Prostate gland (tissue), 2 donors: Measurements from ENCODE around the gene ABI3BP. TPM values are rescaled to one million over a fixed set of nuclear protein-coding genes. Genes with fewer than 3 reads are reported as not detected.

Experiments used
- DNase-seq: peaks from one replicate; pipeline ENCODE4 v3.0.0-alpha.2; 2019; ENCODE audit warnings: low spot score
- H3K27ac ChIP-seq, 2 donors: fragments of 200-600 bp; sonication (generic); 2 replicates each; pipeline ENCODE4 v1.5.1; 2017 to 2019
- H3K27me3 ChIP-seq: fragments of 200-600 bp; sonication (generic); replicated peaks from 2 replicates; pipeline ENCODE4 v1.5.1; 2019; ENCODE audit not compliant: insufficient read depth
- H3K36me3 ChIP-seq, 2 donors: fragments of 200-600 bp; sonication (generic); 1 replicate in 1 of 2; 2 replicates in 1 of 2; pipeline versions ENCODE4 v1.5.1 to v1.8.1; 2017 to 2019
- H3K4me1 ChIP-seq: fragments of 200-600 bp; sonication (generic); replicated peaks from 2 replicates; pipeline ENCODE4 v1.5.1; 2019
- H3K4me3 ChIP-seq, 2 donors: fragments of 200-600 bp; sonication (generic); 2 replicates each; pipeline ENCODE4 v1.5.1; 2017 to 2019
- H3K9me3 ChIP-seq: fragments of 200-600 bp; sonication (generic); 2 replicates; pipeline ENCODE4 v1.5.1; 2017
- CTCF ChIP-seq, 4 experiments: fragments of 200-600 bp in 2 of 4; fragments of 450-650 bp in 2 of 4; sonication (generic) in 2 of 4; IDR thresholded peaks; 1 replicate in 3 of 4; 2 replicates in 1 of 4; pipeline ENCODE4 v1.5.1; 2016 to 2019; ENCODE audit warnings: antibody characterized with exemption in 4 of 4, mild to moderate bottlenecking in 2 of 4, moderate library complexity in 2 of 4
- POLR2A ChIP-seq: fragments of 450-650 bp; IDR thresholded peaks from one replicate; pipeline ENCODE4 v1.6.1; 2016; ENCODE audit warnings: antibody characterized with exemption, mild to moderate bottlenecking
- POLR2AphosphoS5 ChIP-seq: sonication (generic); formaldehyde crosslinking; IDR thresholded peaks from one replicate; pipeline ENCODE4 v1.6.1; 2017; ENCODE audit warnings: antibody characterized with exemption
- whole genome bisulfite sequencing: methylation state at CpG from one replicate; pipeline ENCODE4 v1.1.5; 2018; 5-methylcytosine and 5-hydroxymethylcytosine counted together
- intact Hi-C: fragments of 100-400 bp; cut with DNase I; formaldehyde crosslinking; loops from one replicate; pipeline ENCODE4 v1.14.2; 2022
- total RNA-seq, 2 donors: library from RNA; depleted of rRNA; stranded (reverse); fragments of >200 nt; gene quantifications; one replicate each; pipeline ENCODE4 v1.1.0, GENCODE V29; 2016

ABI3BP gene
- total RNA-seq, 2 donors from 2014 or later, result 15.3 to 16.6 TPM

DNA sequence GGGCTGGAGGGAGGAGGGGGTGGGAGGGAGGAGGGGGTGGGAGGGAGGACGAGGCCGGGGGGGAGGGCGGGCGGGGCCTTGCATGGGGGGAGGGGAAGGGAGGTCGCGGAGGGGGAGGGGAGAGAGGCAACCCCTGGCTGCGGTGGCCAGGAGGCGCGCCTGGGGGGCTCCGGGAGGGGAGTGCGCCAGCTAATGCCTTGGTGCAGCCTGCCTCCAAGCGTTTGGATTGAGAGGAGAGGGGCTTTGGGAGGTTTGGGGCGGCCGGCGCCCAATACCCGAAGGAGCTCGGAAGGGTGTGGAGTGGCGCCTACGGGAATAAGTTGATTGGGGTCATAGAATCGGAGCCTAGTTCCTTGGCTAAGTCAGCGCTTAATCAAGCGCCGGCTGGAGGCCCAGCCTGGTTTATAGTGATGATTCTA is 283.4 kb downstream of the ABI3BP start:
- Histone ChIP-seq H3K27me3 (no peaks in the 10 kb centered on the region), H3K4me3 (peak overlapping the region; percentile 83 to 85), H3K27ac (peak overlapping the region; percentile 94 to 98), H3K36me3 (no peaks in the 10 kb centered on the region), H3K4me1 (no peaks in the 10 kb centered on the region), H3K9me3 (no peaks in the 10 kb centered on the region)
- TF ChIP-seq POLR2AphosphoS5 (no peak), POLR2A (no peak)
- WGBS, result under 1% methylated on average over 23 of the region's 23 CpGs
- intact Hi-C loops, result loop anchor here (10.0 kb wide), 1 partner anchor 215 kb away; the partner anchor contains the start of gene TMEM45A
- DNase-seq, result peak; percentile 19

DNA sequence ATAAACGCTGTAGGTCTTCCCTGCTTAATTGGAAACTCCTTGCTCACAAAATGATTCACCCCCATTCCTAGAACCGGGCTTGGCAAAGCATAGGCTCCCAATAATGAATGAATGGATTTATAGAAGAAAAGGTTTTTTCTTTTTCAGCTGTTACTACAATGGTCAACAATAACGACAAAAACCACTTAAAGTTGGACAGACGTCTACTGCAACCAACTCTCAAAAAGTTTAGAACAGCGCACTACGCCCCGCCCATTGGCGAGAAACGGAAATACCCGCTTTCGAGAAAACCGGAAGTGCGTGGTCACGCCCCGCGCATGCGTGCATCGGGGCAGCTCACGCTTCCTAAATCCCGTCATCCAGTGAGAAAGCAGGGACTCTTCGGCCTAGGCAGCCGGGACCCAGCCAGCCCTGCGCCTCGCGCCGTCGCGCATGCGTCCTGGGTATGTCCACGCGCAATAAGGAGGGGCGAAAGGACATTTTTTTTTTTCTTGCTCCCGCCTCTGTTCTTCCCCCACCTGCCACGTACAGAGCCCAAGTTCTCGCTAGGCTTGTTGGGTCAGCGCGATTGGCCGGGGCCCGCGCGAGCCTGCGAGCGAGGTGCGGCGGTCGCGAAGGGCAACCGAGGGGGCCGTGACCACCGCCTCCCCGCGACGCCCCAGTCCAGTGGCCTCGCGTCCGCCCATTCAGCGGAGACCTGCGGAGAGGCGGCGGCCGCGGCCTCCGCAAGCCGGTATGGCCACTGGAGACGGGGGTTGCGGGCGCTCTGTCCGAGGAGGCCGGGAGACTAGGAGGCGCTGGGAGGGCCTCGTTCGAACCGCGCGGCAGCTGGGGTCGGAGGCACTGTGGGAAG is 284.0 kb downstream of the ABI3BP start, which contains the start of gene TFG:
Gene TFG (plus strand): TSS at position 506 of the 853 bp plus-strand sequence. CDS start 4,192 bp downstream, outside the sequence.
- no peaks in the 10 kb centered on the region for H3K27me3 ChIP-seq
- DNase-seq, result peak; percentile 95
- H3K4me1 ChIP-seq, result no peaks in the 10 kb centered on the region
- H3K4me3 ChIP-seq, result peak within 1 kb of the TSS; percentile 83 to 85
- H3K27ac ChIP-seq, result peak within 1 kb of the TSS; percentile 94 to 98
- intact Hi-C loops, result loop anchor here (10.0 kb wide), 1 partner anchor 214 kb away; the partner anchor contains the start of gene TMEM45A
- TF ChIP-seq POLR2AphosphoS5 (peak; percentile 99), CTCF (IDR thresholded peaks at IDR 0.05) (peak in 1 of 4 experiments; percentile 16), POLR2A (peak; percentile 78)
- no peaks in the 10 kb centered on the region for H3K9me3 ChIP-seq
- WGBS, result under 1% methylated on average over 69 of the region's 76 CpGs
- no peaks in the 10 kb centered on the region for H3K36me3 ChIP-seq

DNA sequence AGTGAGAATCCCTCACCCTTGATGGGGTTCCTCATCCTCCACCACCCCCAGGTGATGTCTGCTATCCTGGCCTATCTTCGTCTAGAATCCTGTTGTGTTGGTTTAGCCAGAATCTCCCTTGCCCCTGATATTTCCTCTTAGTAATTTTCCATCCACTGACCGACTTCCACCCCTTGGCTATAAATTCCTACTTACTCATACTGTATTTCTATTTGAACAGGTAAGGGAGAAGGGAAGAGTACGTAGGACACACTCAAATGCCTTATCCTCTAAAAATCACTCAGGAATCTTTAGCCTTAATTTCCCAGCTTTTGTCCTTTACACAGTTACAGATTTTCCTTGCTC is 284.6 kb downstream of the ABI3BP start:
- no peaks in the 10 kb centered on the region for H3K27me3 ChIP-seq
- H3K9me3 ChIP-seq, result no peaks in the 10 kb centered on the region
- TF ChIP-seq POLR2A (no peak), POLR2AphosphoS5 (no peak), CTCF (IDR thresholded peaks at IDR 0.05) (no peak)
- peak overlapping the region; percentile 94 to 98 for H3K27ac ChIP-seq
- intact Hi-C loops, result loop anchor here (10.0 kb wide), 1 partner anchor 214 kb away; the partner anchor contains the start of gene TMEM45A
- WGBS, result 84% methylated on average over 3 of the region's 3 CpGs
- H3K4me1 ChIP-seq, result no peaks in the 10 kb centered on the region
- H3K36me3 ChIP-seq, result no peaks in the 10 kb centered on the region
- no peak for DNase-seq
- peak overlapping the region; percentile 83 to 85 for H3K4me3 ChIP-seq

GRCh38 chr3:100706365-100706764 is 286.9 kb downstream of the ABI3BP start:
- DNase-seq, result no peak
- H3K27me3 ChIP-seq, result no peaks in the 10 kb centered on the region
- H3K27ac ChIP-seq, result no peak overlapping the region
- no peaks in the 10 kb centered on the region for H3K36me3 ChIP-seq
- no peak for TF ChIP-seq POLR2A
- TF ChIP-seq CTCF (IDR thresholded peaks at IDR 0.05), result no peak
- no peak for TF ChIP-seq POLR2AphosphoS5
- no peaks in the 10 kb centered on the region for H3K9me3 ChIP-seq
- WGBS, result 37% methylated on average over 3 of the region's 3 CpGs
- H3K4me3 ChIP-seq, result no peak overlapping the region
- H3K4me1 ChIP-seq, result no peaks in the 10 kb centered on the region
- intact Hi-C loops, result loop anchor here (10.0 kb wide), 1 partner anchor 212 kb away; the partner anchor contains the start of gene TMEM45A

GRCh38 chr3:100703865-100704264 is 289.4 kb downstream of the ABI3BP start:
- H3K27ac ChIP-seq, result no peak overlapping the region
- H3K9me3 ChIP-seq, result no peaks in the 10 kb centered on the region
- no peaks in the 10 kb centered on the region for H3K4me1 ChIP-seq
- H3K4me3 ChIP-seq, result no peak overlapping the region
- no peaks in the 10 kb centered on the region for H3K36me3 ChIP-seq
- WGBS, result 73% methylated on average over 4 of the region's 4 CpGs
- TF ChIP-seq POLR2AphosphoS5 (no peak), POLR2A (no peak), CTCF (IDR thresholded peaks at IDR 0.05) (no peak)
- H3K27me3 ChIP-seq, result no peaks in the 10 kb centered on the region
- DNase-seq, result no peak
- intact Hi-C loops, result loop anchor here (10.0 kb wide), 1 partner anchor 209 kb away; the partner anchor contains the start of gene TMEM45A
